ENCODE data around the gene FGGY.
"Not testable (repeated sequence)": the region's sequence is repeated elsewhere in the genome, so short reads cannot be mapped to it uniquely, and the experiment has no call there.

Gene FGGY

GRCh38 chr1:59510249-59510648 lies 213.4 kb downstream of the FGGY start:
- DNase-seq (ENCODE audit: low read depth, low spot score) = no peak

GRCh38 chr1:59511476-59512465 lies 214.9 kb downstream of the FGGY start:
- no peak for DNase-seq (ENCODE audit: low read depth, low spot score)

- no peak for DNase-seq (ENCODE audit: low read depth, low spot score)
Observed at GRCh38 chr1:59512702-59513101, 215.8 kb downstream of the FGGY start.

DNA sequence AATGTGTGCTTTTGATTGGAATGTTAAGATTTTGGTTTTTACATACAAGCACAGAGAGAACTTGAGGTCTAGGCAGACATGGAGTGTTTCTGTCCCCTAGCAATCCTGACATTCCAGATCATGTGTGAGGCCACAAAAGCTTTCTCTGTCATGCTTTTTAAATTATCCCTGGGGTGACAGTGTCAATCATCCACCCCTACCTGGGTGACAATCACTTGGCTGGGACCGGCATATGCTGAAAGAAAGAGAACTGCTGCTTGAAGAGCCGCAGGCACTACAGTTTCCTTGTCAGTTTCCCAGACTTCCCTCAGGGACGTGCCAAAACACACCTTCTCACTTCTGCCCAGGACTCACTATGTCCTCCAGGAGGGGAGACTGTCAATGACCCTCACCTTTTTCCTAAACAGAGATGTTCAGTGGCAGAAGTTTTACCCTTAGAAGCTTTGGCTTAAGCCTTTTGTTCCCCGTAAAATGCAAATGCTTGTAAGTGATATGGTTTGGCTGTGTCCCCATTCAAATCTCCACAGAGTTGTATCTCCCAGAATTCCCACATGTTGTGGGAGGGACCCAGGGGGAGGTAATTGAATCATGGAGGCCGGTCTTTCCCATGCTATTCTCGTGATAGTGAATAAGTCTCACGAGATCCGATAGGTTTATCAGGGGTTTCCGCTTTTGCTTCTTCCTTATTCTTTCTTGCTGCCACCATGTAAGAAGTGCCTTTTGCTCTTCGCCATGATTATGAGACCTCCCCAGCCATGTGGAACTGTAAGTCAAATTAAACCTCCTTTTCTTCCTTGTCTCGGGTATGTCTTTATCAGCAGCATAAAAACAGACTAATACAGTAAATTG lies 217.4 kb downstream of the FGGY start:
- DNase-seq (ENCODE audit: low read depth, low spot score) = no peak

DNA sequence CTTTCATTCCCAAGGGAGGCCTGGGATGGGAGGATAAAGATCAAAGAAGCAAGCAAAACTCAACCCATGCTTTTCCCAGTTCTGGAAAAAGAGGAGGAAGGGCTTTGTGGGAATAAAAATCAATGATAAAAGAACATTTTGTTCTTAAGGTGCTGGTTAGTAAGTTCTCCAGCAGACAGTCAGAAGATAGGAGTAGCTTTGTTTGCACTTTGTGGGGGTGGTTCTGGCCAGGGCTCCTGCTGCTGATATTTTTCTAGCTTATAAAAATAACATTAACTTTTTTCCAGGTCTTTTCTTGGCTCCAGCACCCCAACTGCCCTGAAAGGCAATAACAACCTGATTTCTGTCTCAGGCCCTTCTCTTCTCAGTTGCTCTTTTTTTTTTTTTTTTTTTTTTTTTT lies 220.0 kb downstream of the FGGY start:
- peak; percentile 63 for DNase-seq (ENCODE audit: low read depth, low spot score)

DNA sequence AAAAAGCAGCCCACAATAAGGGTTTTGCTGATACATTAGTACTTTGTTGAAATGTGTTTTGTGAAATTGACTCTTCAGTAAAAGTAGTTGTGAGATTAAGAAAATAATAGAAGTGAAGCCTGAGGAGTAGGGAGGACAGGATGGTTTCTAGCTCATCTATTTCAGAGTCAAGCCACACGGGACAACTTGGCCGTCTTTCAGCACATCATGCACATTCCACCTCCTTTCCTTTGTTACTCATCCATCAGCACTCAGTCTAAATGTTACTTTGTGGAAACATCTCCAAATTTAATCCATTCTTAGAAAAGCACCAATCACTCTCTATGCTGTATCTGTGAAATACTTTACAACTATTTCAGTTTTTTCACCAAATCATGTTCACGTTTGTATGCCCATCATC lies 223.3 kb downstream of the FGGY start:
- no peak for DNase-seq (ENCODE audit: low read depth, low spot score)

DNA sequence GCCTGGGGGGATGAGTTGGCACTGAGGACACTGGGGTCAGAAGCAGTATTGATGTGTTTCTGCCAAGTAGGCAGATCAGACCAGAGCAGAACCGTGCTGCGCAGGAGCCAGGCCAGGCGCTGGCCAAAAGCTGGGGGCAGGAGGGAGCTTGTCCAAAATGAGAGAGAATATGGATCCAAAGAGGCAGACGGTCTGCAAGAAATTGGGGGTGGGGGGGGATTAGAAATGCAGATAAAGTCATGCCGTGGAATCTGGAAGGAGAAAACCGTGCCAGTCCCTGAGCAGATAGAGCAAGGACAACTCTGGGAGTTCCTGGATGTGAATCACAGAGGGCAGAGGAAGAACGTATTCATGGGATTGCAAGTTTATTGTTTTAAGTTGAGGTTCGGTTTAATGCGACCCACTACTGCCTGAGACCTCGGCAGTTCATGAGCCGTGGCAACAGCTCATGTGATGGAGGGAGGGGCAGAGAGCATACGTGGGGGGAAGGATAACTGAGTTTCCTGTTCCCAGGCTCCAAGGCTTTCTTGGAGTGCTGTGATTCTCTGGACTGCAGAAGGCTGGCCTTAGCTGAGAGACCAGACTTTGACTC lies 224.0 kb downstream of the FGGY start:
- DNase-seq (ENCODE audit: low read depth, low spot score) = peak; percentile 79

- no peak for DNase-seq (ENCODE audit: low read depth, low spot score)
Observed at GRCh38 chr1:59521456-59521855, 224.6 kb downstream of the FGGY start.

- DNase-seq (ENCODE audit: low read depth, low spot score) = peak; percentile 58
Observed at GRCh38 chr1:59522925-59523505, 226.1 kb downstream of the FGGY start.

- no peak for DNase-seq (ENCODE audit: low read depth, low spot score)
Observed at GRCh38 chr1:59523745-59524450, 227.0 kb downstream of the FGGY start.

GRCh38 chr1:59526240-59526639 lies 229.3 kb downstream of the FGGY start:
- no peak for DNase-seq (ENCODE audit: low read depth, low spot score)

- DNase-seq (ENCODE audit: low read depth, low spot score) = no peak
Observed at GRCh38 chr1:59528471-59528870, 231.6 kb downstream of the FGGY start.

DNA sequence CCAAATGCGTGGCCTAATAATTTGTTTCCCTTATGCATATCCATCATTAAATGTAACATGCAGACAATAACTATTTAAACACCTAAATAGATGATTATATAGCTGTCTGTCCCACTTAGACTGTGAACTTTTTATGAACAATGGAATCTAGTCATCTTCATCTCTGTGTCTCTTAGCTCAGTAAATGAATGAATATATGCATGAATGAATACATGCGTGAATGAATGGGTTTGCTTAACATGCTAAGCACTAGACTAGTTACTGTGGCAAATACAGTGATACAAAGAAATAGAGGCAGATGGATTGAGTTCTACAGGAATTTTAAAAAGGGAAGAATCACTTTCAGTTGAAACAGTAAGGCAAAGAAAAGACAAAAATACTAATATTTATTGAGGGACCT lies 232.0 kb downstream of the FGGY start:
- DNase-seq (ENCODE audit: low read depth, low spot score) = no peak

- no peak for DNase-seq (ENCODE audit: low read depth, low spot score)
Observed at GRCh38 chr1:59530119-59530518, 233.2 kb downstream of the FGGY start.

GRCh38 chr1:59532102-59532501 lies 235.2 kb downstream of the FGGY start:
- DNase-seq (ENCODE audit: low read depth, low spot score) = no peak

- not testable (repeated sequence) for DNase-seq (ENCODE audit: low read depth, low spot score)
Observed at GRCh38 chr1:59538476-59538875, 241.6 kb downstream of the FGGY start.

DNA sequence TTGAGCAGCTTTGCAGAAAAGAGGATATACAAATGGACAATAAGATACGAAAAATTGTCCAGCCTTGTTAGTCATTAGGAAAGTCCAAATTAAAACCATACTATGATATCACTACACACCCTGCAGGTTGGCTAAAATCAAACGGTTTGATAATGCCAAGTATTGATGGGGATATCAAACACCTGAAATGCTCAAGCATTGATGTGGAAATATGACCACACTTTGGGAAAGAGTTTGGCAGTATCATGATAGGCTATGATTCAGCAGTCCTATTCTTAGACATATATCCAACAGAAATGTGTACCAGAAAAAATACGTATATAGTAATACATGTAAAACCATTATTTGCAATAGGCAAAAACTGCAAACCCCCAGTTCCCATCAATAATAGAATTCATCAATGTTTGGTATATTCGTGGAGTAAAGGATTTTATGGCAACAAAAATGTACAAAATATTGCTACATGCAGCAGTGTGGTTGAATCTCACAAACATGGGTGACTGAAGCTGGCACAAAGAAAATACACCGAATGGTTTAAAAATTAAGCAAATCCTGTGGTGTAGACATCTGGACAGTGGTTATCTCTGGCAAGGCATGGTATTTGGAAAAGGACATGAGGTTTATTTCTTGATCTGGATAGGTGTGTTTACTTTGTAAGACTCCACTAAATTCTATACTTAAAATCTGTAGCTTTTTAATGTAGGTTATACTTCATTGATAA lies 243.2 kb downstream of the FGGY start:
- DNase-seq (ENCODE audit: low read depth, low spot score) = no peak

DNA sequence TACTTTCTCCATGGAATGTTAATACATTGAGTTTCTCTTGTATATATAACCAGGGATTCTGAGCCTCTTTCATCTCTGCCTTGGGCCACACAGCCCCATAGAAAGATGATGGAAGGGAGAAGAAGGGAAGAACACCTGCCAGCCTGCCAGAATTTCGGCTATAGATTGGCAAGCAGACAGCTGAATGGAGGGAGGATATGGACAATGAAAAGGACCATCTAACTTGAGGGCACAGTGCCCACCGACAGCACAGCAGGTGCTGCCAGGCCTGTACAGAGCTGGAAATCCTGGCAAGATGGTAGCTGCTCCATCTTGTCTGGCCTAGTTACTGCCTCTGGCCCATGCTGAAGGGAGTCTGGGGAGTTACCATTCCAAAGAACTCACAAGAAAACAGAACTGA lies 244.3 kb downstream of the FGGY start:
- DNase-seq (ENCODE audit: low read depth, low spot score) = no peak

GRCh38 chr1:59541891-59542290 lies 245.0 kb downstream of the FGGY start:
- DNase-seq (ENCODE audit: low read depth, low spot score) = no peak

DNA sequence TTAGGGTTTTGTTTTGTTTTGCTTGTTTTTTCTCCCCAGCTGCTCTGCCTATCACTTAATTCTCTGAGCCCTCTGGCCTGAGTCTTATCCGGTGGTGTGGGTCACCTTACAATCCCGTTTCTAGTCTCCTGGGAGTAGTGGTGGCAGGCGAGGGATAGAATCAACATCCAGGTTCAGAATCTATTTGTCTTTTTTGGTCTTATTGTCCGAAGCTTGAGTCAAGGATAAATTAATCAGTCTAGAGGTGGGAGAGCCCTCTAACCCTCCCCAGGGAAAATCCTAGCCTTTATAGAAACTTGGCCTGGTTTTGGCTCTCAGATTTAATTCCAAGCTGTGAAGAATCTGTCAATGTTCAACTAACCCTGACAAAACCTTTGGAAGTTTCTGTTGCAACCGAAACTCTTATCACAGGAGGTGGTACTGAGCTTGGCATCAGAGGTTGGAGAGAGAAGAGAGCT lies 246.3 kb downstream of the FGGY start:
- DNase-seq (ENCODE audit: low read depth, low spot score) = no peak
